ENCODE measurements around the gene CD99.
A peak's percentile ranks its signal among the peaks of the same experiment; 100 is the strongest.

Gene CD99

DNA sequence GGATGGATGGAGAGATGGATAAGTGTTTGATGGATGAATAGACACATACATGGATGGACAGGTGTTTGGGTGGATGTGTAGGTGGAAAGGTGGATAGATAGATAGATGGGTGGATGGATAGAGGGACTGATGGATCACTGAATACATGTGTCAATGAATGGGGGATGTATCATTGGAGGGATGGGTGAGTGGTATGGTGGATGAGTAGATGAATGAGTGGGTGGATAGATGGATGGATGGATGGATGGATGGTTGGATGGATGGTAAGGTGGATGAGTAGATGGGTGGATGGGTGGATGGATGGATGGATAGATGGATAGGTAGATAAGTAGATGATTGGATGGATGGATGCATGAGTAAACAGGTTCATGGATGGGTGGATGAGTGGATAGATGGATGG, 41.1 kb upstream of the CD99 start:
- Histone ChIP-seq H3K9ac (ENCODE audit: low read length) (no peak overlapping the region), H3K36me3 (ENCODE audit: insufficient read depth, low read length) (no peaks in the 10 kb centered on the region), H3K27me3 (ENCODE audit: insufficient read depth, low read length) (no peaks in the 10 kb centered on the region), H2AFZ (ENCODE audit: low read length) (no peak overlapping the region), H3F3A (ENCODE audit: insufficient read depth, low read length) (no peaks in the 10 kb centered on the region), H4K20me1 (ENCODE audit: insufficient read depth, low read length) (no peaks in the 10 kb centered on the region), H3K79me2 (ENCODE audit: insufficient read depth, low read length) (no peaks in the 10 kb centered on the region), H3K4me1 (ENCODE audit: insufficient read depth, low read length, severe bottlenecking) (no peaks in the 10 kb centered on the region), H3K4me2 (ENCODE audit: low read length) (no peak overlapping the region), H3K9me2 (ENCODE audit: low read depth, low read length) (no peaks in the 10 kb centered on the region), H3K9me3 (ENCODE audit: low read length) (no peaks in the 10 kb centered on the region), H3K27ac (ENCODE audit: low read depth, low read length, poor library complexity, severe bottlenecking) (no peak overlapping the region), H3K4me3 (ENCODE audit: low read depth, low read length, poor library complexity, severe bottlenecking) (no peak overlapping the region)
- no peak for TF ChIP-seq EZH2 (IDR thresholded peaks at IDR 0.05; ENCODE audit: borderline replicate concordance, low read length)
- TF ChIP-seq, protein P1, sequence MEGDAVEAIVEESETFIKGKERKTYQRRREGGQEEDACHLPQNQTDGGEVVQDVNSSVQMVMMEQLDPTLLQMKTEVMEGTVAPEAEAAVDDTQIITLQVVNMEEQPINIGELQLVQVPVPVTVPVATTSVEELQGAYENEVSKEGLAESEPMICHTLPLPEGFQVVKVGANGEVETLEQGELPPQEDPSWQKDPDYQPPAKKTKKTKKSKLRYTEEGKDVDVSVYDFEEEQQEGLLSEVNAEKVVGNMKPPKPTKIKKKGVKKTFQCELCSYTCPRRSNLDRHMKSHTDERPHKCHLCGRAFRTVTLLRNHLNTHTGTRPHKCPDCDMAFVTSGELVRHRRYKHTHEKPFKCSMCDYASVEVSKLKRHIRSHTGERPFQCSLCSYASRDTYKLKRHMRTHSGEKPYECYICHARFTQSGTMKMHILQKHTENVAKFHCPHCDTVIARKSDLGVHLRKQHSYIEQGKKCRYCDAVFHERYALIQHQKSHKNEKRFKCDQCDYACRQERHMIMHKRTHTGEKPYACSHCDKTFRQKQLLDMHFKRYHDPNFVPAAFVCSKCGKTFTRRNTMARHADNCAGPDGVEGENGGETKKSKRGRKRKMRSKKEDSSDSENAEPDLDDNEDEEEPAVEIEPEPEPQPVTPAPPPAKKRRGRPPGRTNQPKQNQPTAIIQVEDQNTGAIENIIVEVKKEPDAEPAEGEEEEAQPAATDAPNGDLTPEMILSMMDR (IDR thresholded peaks at IDR 0.05; ENCODE audit: low read length), result no peak

DNA sequence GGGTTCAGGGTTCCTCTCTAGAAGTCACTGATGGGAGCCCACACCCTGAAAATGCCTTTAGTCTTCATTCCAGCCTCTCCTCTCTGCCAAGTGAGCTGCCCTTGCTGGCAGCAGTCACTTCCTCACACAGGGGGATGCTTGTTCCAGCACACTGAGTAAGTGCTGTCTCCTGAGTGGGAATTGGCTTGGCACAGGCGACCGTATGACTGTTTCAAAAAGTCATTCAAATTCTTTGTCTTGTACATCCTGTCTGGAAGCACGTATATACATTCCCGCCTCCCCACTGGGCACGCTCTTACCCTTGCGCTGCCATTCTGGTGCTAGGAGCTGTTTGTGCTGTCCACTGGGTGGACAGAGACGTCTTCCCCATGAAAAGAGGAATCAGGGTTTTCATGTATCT, 40.2 kb upstream of the CD99 start:
- no peak overlapping the region for H3K4me2 ChIP-seq (ENCODE audit: low read length)
- H3K9ac ChIP-seq (ENCODE audit: low read length), result no peak overlapping the region
- H3K36me3 ChIP-seq (ENCODE audit: insufficient read depth, low read length), result no peaks in the 10 kb centered on the region
- H3F3A ChIP-seq (ENCODE audit: insufficient read depth, low read length), result no peaks in the 10 kb centered on the region
- H3K4me3 ChIP-seq (ENCODE audit: low read depth, low read length, poor library complexity, severe bottlenecking), result no peak overlapping the region
- H3K79me2 ChIP-seq (ENCODE audit: insufficient read depth, low read length), result no peaks in the 10 kb centered on the region
- no peaks in the 10 kb centered on the region for H3K9me2 ChIP-seq (ENCODE audit: low read depth, low read length)
- H3K27ac ChIP-seq (ENCODE audit: low read depth, low read length, poor library complexity, severe bottlenecking), result no peak overlapping the region
- H4K20me1 ChIP-seq (ENCODE audit: insufficient read depth, low read length), result no peaks in the 10 kb centered on the region
- H3K4me1 ChIP-seq (ENCODE audit: insufficient read depth, low read length, severe bottlenecking), result no peaks in the 10 kb centered on the region
- H3K27me3 ChIP-seq (ENCODE audit: insufficient read depth, low read length), result no peaks in the 10 kb centered on the region
- TF ChIP-seq EZH2 (IDR thresholded peaks at IDR 0.05; ENCODE audit: borderline replicate concordance, low read length), result no peak
- TF ChIP-seq, protein P1 (IDR thresholded peaks at IDR 0.05; ENCODE audit: low read length), result no peak
- H2AFZ ChIP-seq (ENCODE audit: low read length), result no peak overlapping the region
- no peaks in the 10 kb centered on the region for H3K9me3 ChIP-seq (ENCODE audit: low read length)

DNA sequence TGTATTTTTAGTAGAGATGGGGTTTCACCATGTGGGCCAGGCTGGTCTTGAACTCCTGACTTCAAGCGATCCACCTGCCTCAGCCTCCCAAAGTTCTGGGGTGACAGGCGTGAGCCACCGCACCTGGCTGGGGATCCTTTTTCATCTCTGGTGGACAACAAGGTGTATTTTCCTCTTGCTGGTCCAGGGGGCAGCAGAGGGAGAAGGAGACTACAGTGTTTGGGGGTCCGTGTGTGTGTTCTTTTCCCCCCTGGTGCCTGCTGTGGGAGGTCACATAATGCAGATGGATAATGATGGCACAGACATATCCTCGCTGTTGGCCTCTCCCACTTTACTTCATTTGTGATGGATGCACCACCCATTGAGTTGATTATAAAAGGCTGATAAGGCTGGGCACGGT, 39.0 kb upstream of the CD99 start:
- H3K27me3 ChIP-seq (ENCODE audit: insufficient read depth, low read length), result no peaks in the 10 kb centered on the region
- no peak overlapping the region for H2AFZ ChIP-seq (ENCODE audit: low read length)
- no peaks in the 10 kb centered on the region for H3K9me3 ChIP-seq (ENCODE audit: low read length)
- no peaks in the 10 kb centered on the region for H4K20me1 ChIP-seq (ENCODE audit: insufficient read depth, low read length)
- H3K9me2 ChIP-seq (ENCODE audit: low read depth, low read length), result no peaks in the 10 kb centered on the region
- TF ChIP-seq, protein P1 (IDR thresholded peaks at IDR 0.05; ENCODE audit: low read length), result peak; percentile 32; the same call in 1 of the 2 replicates
- no peak for TF ChIP-seq EZH2 (IDR thresholded peaks at IDR 0.05; ENCODE audit: borderline replicate concordance, low read length)
- no peaks in the 10 kb centered on the region for H3F3A ChIP-seq (ENCODE audit: insufficient read depth, low read length)
- H3K79me2 ChIP-seq (ENCODE audit: insufficient read depth, low read length), result no peaks in the 10 kb centered on the region
- no peak overlapping the region for H3K27ac ChIP-seq (ENCODE audit: low read depth, low read length, poor library complexity, severe bottlenecking)
- H3K4me3 ChIP-seq (ENCODE audit: low read depth, low read length, poor library complexity, severe bottlenecking), result no peak overlapping the region
- no peaks in the 10 kb centered on the region for H3K36me3 ChIP-seq (ENCODE audit: insufficient read depth, low read length)
- no peaks in the 10 kb centered on the region for H3K4me1 ChIP-seq (ENCODE audit: insufficient read depth, low read length, severe bottlenecking)
- H3K9ac ChIP-seq (ENCODE audit: low read length), result no peak overlapping the region
- no peak overlapping the region for H3K4me2 ChIP-seq (ENCODE audit: low read length)
